Uterus (tissue), 2 donors: Measurements from ENCODE around the gene DGCR2.

Experiments used
- POLR2A ChIP-seq, 2 donors: fragments of 450-650 bp; IDR thresholded peaks; one replicate each; pipeline ENCODE4 v1.6.1; 2016; ENCODE audit warnings: antibody characterized with exemption in 2 of 2, mild to moderate bottlenecking in 1 of 2, moderate library complexity in 1 of 2
- TF ChIP-seq, protein P1 (sequence below), 4 experiments: fragments of 200-600 bp in 2 of 4; fragments of 450-650 bp in 2 of 4; sonication (generic) in 2 of 4; IDR thresholded peaks; one replicate each; pipeline ENCODE4 v1.5.1; 2016 to 2019; ENCODE audit warnings: antibody characterized with exemption in 4 of 4, mild to moderate bottlenecking in 2 of 4, moderate library complexity in 1 of 4

DNA sequence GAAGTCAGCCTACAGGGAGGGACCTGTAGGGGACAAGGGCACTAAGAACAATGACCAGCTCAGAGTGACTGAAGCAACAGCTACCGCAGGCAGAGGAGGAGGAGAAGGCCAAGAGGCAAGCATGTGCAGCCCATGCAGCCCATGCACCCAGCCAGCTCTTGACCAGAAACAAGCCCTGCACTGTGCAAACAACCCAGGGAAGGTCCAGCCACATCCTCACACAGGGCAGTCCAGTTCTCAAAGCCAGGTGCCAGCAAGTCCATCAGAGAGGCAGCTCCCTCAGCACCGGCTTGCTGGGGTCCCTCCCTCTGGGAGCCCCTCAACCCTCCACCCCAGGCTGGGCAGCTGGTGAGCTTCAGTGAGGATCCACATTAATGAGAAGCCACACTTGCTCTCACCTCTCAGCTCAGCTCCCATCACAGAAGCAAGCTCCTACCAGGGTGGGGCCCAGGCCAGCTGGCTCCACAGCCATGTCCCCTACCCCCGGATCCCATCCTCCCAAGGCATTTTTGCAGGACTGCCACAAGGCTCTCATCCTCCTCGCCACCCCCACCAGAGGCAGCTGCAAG lies 7.1 kb downstream of the DGCR2 start:
- TF ChIP-seq, protein P1, sequence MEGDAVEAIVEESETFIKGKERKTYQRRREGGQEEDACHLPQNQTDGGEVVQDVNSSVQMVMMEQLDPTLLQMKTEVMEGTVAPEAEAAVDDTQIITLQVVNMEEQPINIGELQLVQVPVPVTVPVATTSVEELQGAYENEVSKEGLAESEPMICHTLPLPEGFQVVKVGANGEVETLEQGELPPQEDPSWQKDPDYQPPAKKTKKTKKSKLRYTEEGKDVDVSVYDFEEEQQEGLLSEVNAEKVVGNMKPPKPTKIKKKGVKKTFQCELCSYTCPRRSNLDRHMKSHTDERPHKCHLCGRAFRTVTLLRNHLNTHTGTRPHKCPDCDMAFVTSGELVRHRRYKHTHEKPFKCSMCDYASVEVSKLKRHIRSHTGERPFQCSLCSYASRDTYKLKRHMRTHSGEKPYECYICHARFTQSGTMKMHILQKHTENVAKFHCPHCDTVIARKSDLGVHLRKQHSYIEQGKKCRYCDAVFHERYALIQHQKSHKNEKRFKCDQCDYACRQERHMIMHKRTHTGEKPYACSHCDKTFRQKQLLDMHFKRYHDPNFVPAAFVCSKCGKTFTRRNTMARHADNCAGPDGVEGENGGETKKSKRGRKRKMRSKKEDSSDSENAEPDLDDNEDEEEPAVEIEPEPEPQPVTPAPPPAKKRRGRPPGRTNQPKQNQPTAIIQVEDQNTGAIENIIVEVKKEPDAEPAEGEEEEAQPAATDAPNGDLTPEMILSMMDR (IDR thresholded peaks at IDR 0.05) = no peak
- TF ChIP-seq POLR2A (IDR thresholded peaks at IDR 0.05) = no peak
